ENCODE data around the gene B4GALT1.
"Not testable (repeated sequence)": the region's sequence is repeated elsewhere in the genome, so short reads cannot be mapped to it uniquely, and the experiment has no call there.

The B4GALT1 gene

GRCh38 chr9:33085672-33086071, 81.5 kb downstream of the B4GALT1 start:
- DNase-seq, result not testable (repeated sequence)

GRCh38 chr9:33082538-33083326, 84.4 kb downstream of the B4GALT1 start:
- DNase-seq, result peak; percentile 33 to 47

- no peak for DNase-seq
Observed at GRCh38 chr9:33082128-33082527, 85.0 kb downstream of the B4GALT1 start.

- peak; percentile 61 to 67 for DNase-seq
Observed at GRCh38 chr9:33081128-33081851, 85.8 kb downstream of the B4GALT1 start.

GRCh38 chr9:33080534-33080933, 86.6 kb downstream of the B4GALT1 start:
- no peak for DNase-seq

- peak; percentile 95 to 96 for DNase-seq
Observed at GRCh38 chr9:33076046-33077004, 90.8 kb downstream of the B4GALT1 start, which contains the start of gene SMU1. Gene SMU1 (minus strand): TSS chr9:33076674. CDS start chr9:33076608, 66 bp downstream.

- no peak for DNase-seq
Observed at GRCh38 chr9:33068991-33069390, 98.1 kb downstream of the B4GALT1 start.

- no peak for DNase-seq
Observed at GRCh38 chr9:33065157-33066076, 101.7 kb downstream of the B4GALT1 start.

Measured in activated T-cell treated with anti-CD3 and anti-CD28 coated beads, Interleukin-2, amount 50 U/mL, for 48 hours (primary cell).